PC-3 (cell line): Measurements from ENCODE around the gene ZC3H12C. TPM values are rescaled to one million over a fixed set of nuclear protein-coding genes. Genes with fewer than 3 reads are reported as not detected.
A peak's percentile ranks its signal among the peaks of the same experiment; 100 is the strongest.

ENCODE experiments used
- ATAC-seq: fragments of 200-7000 bp; cut with Tn5 transposase; 2 replicates; pipeline ENCODE4 v1.9.1; 2020; ENCODE audit warnings: mild to moderate bottlenecking, moderate library complexity
- BruUV-seq: library from RNA; stranded (reverse); fragments of 400-500 nt; replicated peaks from 2 replicates; lab custom pipeline; 2021; lab: Mats Ljungman, UMichigan
- CTCF ChIA-PET: fragments of 300-600 bp; sonication (Branson Sonifier 250); formaldehyde crosslinking; loops from one replicate; lab custom pipeline; 2022; ENCODE audit warnings: antibody characterized with exemption; lab: Charles Lee
- POLR2A ChIA-PET: fragments of 300-600 bp; sonication (Branson Sonifier 250); formaldehyde crosslinking; loops from one replicate; lab custom pipeline; 2022; ENCODE audit warnings: antibody characterized with exemption; ENCODE audit not compliant: unreplicated experiment; lab: Charles Lee
- DNase-seq: peaks from one replicate; pipeline ENCODE4 v3.0.0-alpha.2; 2015
- H2AFZ ChIP-seq: fragments of 300-600 bp; sonication (generic); 2 replicates; pipeline ENCODE4 v1.6.0; 2016; ENCODE audit warnings: antibody characterized with exemption, low read length
- H3F3A ChIP-seq: fragments of 300-600 bp; sonication (generic); one replicate; pipeline ENCODE4 v1.6.0; 2017; ENCODE audit warnings: antibody characterized with exemption, low read length, control low read depth, mild to moderate bottlenecking; ENCODE audit not compliant: unreplicated experiment
- H3K27ac ChIP-seq: fragments of 300-600 bp; sonication (generic); 2 replicates; pipeline ENCODE4 v1.5.1; 2016; ENCODE audit warnings: mild to moderate bottlenecking, low read length
- H3K27me3 ChIP-seq: fragments of 300-600 bp; sonication (generic); 2 replicates; pipeline ENCODE4 v1.6.1; 2016; ENCODE audit warnings: low read length, mixed read lengths
- H3K36me3 ChIP-seq: fragments of 300-600 bp; sonication (generic); 2 replicates; pipeline ENCODE4 v1.6.1; 2016; ENCODE audit warnings: low read depth, mixed run types, low read length, mixed read lengths
- H3K4me1 ChIP-seq: fragments of 300-600 bp; sonication (generic); 2 replicates; pipeline ENCODE4 v1.5.1; 2016; ENCODE audit warnings: low read length; ENCODE audit not compliant: insufficient read depth
- H3K4me2 ChIP-seq: fragments of 300-600 bp; sonication (generic); 2 replicates; pipeline ENCODE4 v1.6.0; 2016; ENCODE audit warnings: low read length
- H3K4me3 ChIP-seq: fragments of 300-600 bp; sonication (generic); 2 replicates; pipeline ENCODE4 v1.5.1; 2016; ENCODE audit warnings: mild to moderate bottlenecking, low read length, mixed read lengths
- H3K79me2 ChIP-seq: fragments of 300-600 bp; sonication (generic); 2 replicates; pipeline ENCODE4 v1.6.1; 2017; ENCODE audit warnings: low read length, mixed read lengths
- H3K9ac ChIP-seq: fragments of 300-600 bp; sonication (generic); 2 replicates; pipeline ENCODE4 v1.6.0; 2016; ENCODE audit warnings: mild to moderate bottlenecking, low read length
- H3K9me2 ChIP-seq: fragments of 300-600 bp; sonication (generic); replicated peaks from 2 replicates; pipeline ENCODE4 v1.6.1; 2016; ENCODE audit warnings: mixed run types, low read length, mixed read lengths
- H3K9me3 ChIP-seq: fragments of 300-600 bp; sonication (generic); 2 replicates; pipeline ENCODE4 v1.6.1; 2016; ENCODE audit warnings: low read length, mixed read lengths
- H4K20me1 ChIP-seq: fragments of 300-600 bp; sonication (generic); 2 replicates; pipeline ENCODE4 v1.6.1; 2016; ENCODE audit warnings: low read length, mixed read lengths
- EZH2 ChIP-seq: fragments of 300-600 bp; sonication (generic); IDR thresholded peaks from one replicate; pipeline ENCODE4 v1.6.1; 2017; ENCODE audit warnings: antibody characterized with exemption, mild to moderate bottlenecking, low read length; ENCODE audit not compliant: unreplicated experiment
- EZH2phosphoT487 ChIP-seq: fragments of 300-600 bp; sonication (generic); IDR thresholded peaks from 2 replicates; pipeline ENCODE4 v1.6.1; 2018; ENCODE audit warnings: mild to moderate bottlenecking, antibody characterized with exemption, low read length, borderline replicate concordance
- intact Hi-C: fragments of 100-400 bp; cut with micrococcal nuclease; formaldehyde crosslinking; loops from 2 replicates; pipeline ENCODE4 v1.9.0; 2023
- total RNA-seq: library from RNA; depleted of rRNA; stranded (reverse); fragments of >200 nt; gene quantifications from 2 replicates; pipeline ENCODE4 v1.2.3, GENCODE V29; 2014
- TF ChIP-seq, protein P1 (sequence below): fragments of 300-600 bp; sonication (generic); conservative IDR thresholded peaks from 2 replicates; pipeline ENCODE4 v1.5.1; 2017; ENCODE audit warnings: antibody characterized with exemption, low read depth, mild to moderate bottlenecking, low read length

Gene ZC3H12C
- total RNA-seq, 1 experiment from 2014 or later = 30.7 TPM

DNA sequence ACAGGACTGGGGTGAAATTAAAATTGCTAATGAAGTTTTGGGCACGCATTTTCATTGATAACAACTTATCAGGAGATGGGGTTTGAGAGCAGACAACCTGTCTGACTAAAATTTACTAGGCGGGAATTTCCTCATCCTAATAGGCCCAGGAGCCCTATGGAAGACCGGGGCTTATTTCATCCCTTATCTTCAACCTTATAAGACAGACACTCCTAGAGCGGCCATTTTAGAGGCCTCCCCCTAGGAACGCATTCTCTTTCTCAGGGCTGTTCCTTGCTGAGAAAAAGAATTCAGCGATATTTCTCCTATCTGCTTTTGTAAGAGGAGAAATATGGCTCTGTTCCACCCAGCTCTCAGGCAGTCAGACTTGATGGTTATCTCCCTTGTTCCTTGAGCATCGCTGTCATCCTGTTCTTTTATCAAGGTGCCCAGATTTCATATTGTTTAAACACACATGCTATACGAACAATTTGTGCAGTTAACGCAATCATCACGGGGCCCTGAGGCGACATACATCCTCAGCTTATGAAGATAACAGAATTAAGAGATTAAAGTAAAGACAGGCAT, 39.3 kb upstream of the ZC3H12C start:
- DNase-seq = no peak
- Histone ChIP-seq H3F3A (no peaks in the 10 kb centered on the region), H3K9me3 (peaks cover 14% of the 10 kb centered on the region; the same call in 1 of the 2 replicates), H3K9me2 (no peaks in the 10 kb centered on the region), H3K4me2 (no peak overlapping the region), H3K36me3 (no peaks in the 10 kb centered on the region), H3K4me1 (no peaks in the 10 kb centered on the region), H4K20me1 (no peaks in the 10 kb centered on the region), H2AFZ (no peak overlapping the region), H3K4me3 (no peak overlapping the region), H3K27me3 (no peaks in the 10 kb centered on the region), H3K79me2 (no peaks in the 10 kb centered on the region), H3K27ac (no peak overlapping the region), H3K9ac (no peak overlapping the region)
- POLR2A ChIA-PET = no interaction called here
- no TSS peak for BruUV-seq
- ATAC-seq = no peak
- no peak for TF ChIP-seq EZH2phosphoT487
- no peak for TF ChIP-seq EZH2
- TF ChIP-seq, protein P1, sequence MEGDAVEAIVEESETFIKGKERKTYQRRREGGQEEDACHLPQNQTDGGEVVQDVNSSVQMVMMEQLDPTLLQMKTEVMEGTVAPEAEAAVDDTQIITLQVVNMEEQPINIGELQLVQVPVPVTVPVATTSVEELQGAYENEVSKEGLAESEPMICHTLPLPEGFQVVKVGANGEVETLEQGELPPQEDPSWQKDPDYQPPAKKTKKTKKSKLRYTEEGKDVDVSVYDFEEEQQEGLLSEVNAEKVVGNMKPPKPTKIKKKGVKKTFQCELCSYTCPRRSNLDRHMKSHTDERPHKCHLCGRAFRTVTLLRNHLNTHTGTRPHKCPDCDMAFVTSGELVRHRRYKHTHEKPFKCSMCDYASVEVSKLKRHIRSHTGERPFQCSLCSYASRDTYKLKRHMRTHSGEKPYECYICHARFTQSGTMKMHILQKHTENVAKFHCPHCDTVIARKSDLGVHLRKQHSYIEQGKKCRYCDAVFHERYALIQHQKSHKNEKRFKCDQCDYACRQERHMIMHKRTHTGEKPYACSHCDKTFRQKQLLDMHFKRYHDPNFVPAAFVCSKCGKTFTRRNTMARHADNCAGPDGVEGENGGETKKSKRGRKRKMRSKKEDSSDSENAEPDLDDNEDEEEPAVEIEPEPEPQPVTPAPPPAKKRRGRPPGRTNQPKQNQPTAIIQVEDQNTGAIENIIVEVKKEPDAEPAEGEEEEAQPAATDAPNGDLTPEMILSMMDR = no peak
- CTCF ChIA-PET = no interaction called here
- intact Hi-C loops = no loop called here

- Histone ChIP-seq H3F3A (no peaks in the 10 kb centered on the region), H3K27ac (no peak overlapping the region), H3K27me3 (no peaks in the 10 kb centered on the region), H3K79me2 (no peaks in the 10 kb centered on the region), H3K4me2 (no peak overlapping the region), H2AFZ (no peak overlapping the region), H3K4me1 (peaks cover 9% of the 10 kb centered on the region), H3K9me3 (peaks cover 14% of the 10 kb centered on the region; the same call in 1 of the 2 replicates), H3K4me3 (no peak overlapping the region), H3K9ac (no peak overlapping the region), H4K20me1 (no peaks in the 10 kb centered on the region), H3K36me3 (no peaks in the 10 kb centered on the region), H3K9me2 (no peaks in the 10 kb centered on the region)
- BruUV-seq = no TSS peak
- POLR2A ChIA-PET = no interaction called here
- TF ChIP-seq, protein P1 = no peak
- no peak for TF ChIP-seq EZH2phosphoT487
- no peak for TF ChIP-seq EZH2
- DNase-seq (no peak), ATAC-seq (no peak)
- intact Hi-C loops = no loop called here
- CTCF ChIA-PET = no interaction called here
These were observed 36.2 kb upstream of the ZC3H12C start for GRCh38 chr11:110056956-110057355.

- CTCF ChIA-PET = no interaction called here
- H2AFZ ChIP-seq = peak overlapping the region; percentile 2; the same call in 1 of the 2 replicates
- ATAC-seq (peak; percentile 46; the same call in 1 of the 2 replicates), DNase-seq (peak; percentile 64)
- H3K9me2 ChIP-seq = no peaks in the 10 kb centered on the region
- peaks cover 14% of the 10 kb centered on the region for H3K4me1 ChIP-seq
- intact Hi-C loops = loop anchor here (10.0 kb wide), 1 partner anchor 325 kb away; no protein-coding TSS in a partner anchor
- no peak overlapping the region for H3K9ac ChIP-seq
- H3F3A ChIP-seq = no peaks in the 10 kb centered on the region
- H4K20me1 ChIP-seq = no peaks in the 10 kb centered on the region
- H3K27me3 ChIP-seq = no peaks in the 10 kb centered on the region
- peak overlapping the region; percentile 1; the same call in 1 of the 2 replicates for H3K4me2 ChIP-seq
- no peaks in the 10 kb centered on the region for H3K36me3 ChIP-seq
- TF ChIP-seq EZH2phosphoT487 = no peak
- TF ChIP-seq EZH2 = no peak
- TF ChIP-seq, protein P1 = no peak
- H3K27ac ChIP-seq = no peak overlapping the region
- BruUV-seq = no TSS peak
- H3K79me2 ChIP-seq = no peaks in the 10 kb centered on the region
- H3K4me3 ChIP-seq = no peak overlapping the region
- H3K9me3 ChIP-seq = 0 out of 2 replicates have a peak, but pooled peaks cover 5% of the 10 kb centered on the region
- POLR2A ChIA-PET = no interaction called here
These were observed 33.3 kb upstream of the ZC3H12C start for GRCh38 chr11:110059706-110060463.
